Urinary bladder (tissue), 4 donors: ENCODE data around the gene GRAMD4. TPM values are rescaled to one million over a fixed set of nuclear protein-coding genes. Genes with fewer than 3 reads are reported as not detected.

ENCODE experiments used
- DNase-seq: peaks from one replicate; pipeline ENCODE4 v3.0.0-alpha.2; 2015; ENCODE audit errors: extremely low spot score
- H3K27ac ChIP-seq: one replicate; pipeline ENCODE4 v1.5.1; 2013; ENCODE audit warnings: low read depth, mild to moderate bottlenecking, moderate library complexity
- H3K36me3 ChIP-seq: one replicate; pipeline ENCODE4 v1.6.1; 2013; ENCODE audit warnings: mild to moderate bottlenecking, moderate library complexity; ENCODE audit not compliant: insufficient read depth
- H3K4me1 ChIP-seq: one replicate; pipeline ENCODE4 v1.6.1; 2013; ENCODE audit warnings: mild to moderate bottlenecking, moderate library complexity; ENCODE audit not compliant: insufficient read depth
- H3K4me3 ChIP-seq: one replicate; pipeline ENCODE4 v1.5.1; 2013; ENCODE audit warnings: low read depth, low read length
- WGBS: extraction: QIAGEN DNeasy Blood & Tissue Kit; methylation state at CpG from one replicate; pipeline ENCODE4 v1.1.7; 2013; 5-methylcytosine and 5-hydroxymethylcytosine counted together
- polyA plus RNA-seq: library from polyadenylated mRNA; stranded (reverse); fragments of 200-250 nt; gene quantifications from one replicate; pipeline ENCODE4 v1.2.3, GENCODE V29; 2013
- total RNA-seq: library from RNA; depleted of rRNA; stranded (reverse); fragments of >200 nt; gene quantifications from one replicate; pipeline ENCODE4 v1.2.3, GENCODE V29; 2014
- donor health status: healthy with polysubstance abuse.
- donor health status: healthy.

GRAMD4 gene
- total and polyA plus RNA-seq, 2 donors: 10.9 to 13.1 TPM

DNA sequence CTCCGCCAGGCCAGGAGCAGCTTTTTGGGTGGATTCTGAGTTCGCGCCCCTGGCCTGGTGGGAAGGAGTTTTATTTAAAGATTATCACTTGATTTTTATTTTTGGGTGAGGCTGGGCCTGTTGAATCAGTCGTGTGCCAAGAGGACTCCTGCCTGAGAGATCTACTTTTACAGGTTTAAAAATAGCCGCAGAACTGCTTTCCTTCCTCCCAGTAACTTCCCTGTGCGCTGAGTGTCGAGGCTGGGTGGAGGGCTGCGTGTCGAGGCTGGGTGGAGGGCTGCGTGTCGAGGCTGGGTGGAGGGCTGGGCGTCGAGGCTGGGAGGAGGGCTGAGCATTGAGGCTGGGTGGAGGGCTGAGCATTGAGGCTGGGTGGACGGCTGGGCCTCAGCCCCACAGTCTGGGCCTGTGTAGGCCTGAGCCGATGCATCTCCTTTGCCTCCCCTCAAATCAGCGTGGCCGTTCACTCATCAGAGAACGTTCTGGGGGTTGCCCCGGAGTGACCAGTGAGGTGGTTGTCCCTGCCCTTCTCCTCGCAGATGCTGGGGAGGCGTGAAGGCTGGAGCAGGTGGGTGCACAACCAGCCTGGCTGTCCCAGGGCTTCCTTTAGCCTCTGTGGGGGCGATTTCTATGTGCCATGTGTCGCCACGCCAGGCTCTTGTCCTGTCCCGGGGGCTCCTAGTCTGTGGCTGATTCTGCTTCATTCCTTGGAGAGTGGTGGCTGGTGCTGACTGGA lies 30.1 kb downstream of the GRAMD4 start:
- WGBS: 75% methylated on average over 25 of the region's 25 CpGs
- DNase-seq: no peak
- Histone ChIP-seq H3K36me3 (peaks cover 2% of the 10 kb centered on the region), H3K4me3 (no peak overlapping the region), H3K4me1 (no peaks in the 10 kb centered on the region), H3K27ac (no peak overlapping the region)

DNA sequence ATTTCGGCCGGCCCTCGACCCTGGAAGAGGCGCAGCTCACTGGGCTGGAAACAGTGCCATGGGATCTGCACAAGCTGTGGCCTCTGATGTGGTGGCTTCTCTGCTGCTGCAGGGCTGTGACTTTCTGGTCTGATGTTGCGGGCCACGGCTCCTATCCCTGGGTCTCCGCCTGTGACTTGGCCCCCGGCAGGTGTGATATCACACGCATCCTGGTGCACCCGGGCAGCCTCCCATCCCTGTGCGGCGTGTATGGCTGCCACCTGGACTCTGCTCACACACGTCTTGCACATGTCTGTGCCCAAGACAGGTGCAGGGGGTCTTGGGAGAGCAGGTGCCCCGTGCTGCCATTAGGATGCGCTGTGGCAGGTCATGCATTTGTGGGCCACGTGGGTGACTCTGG lies 31.1 kb downstream of the GRAMD4 start:
- Histone ChIP-seq H3K4me3 (no peak overlapping the region), H3K36me3 (no peaks in the 10 kb centered on the region), H3K27ac (no peak overlapping the region), H3K4me1 (no peaks in the 10 kb centered on the region)
- WGBS: 96% methylated on average over 16 of the region's 16 CpGs
- no peak for DNase-seq

DNA sequence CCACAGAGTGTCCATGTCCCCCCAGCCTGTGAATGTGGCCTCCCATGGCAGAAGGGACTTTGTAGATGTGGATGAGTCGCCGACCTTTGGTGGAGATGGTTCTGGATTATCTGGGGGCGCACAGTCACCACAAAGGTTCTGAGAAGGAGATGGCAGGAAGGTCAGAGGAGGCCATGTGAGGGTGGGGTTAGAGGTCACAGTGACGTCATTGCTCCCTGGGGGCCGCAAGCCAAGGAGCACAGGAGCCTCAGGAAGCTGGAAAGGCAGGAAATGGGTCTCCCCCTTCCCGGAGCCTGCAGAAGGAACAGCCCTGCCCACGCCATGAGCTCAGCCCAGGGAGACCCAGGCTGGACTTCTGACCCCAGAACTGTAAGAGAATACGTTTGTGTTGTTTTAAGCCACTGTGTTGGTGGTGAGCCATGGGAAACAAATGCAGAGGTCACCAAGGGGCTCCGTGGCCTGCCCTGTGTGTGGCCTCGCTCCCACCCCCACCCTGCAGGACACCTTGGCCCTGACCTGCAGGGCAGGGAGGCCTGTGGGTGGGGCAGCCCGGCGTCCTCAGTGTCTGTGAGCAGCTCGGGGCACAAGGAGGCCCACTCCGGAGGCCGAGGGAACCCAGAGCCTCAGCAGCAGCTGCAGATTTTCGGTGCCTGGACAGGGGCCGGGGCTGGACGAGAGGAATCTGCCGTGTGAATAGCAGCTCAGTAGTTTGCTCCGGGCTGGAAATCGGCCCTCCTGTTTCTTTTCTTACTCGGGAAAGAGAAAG lies 32.1 kb downstream of the GRAMD4 start:
- DNase-seq: no peak
- Histone ChIP-seq H3K4me3 (no peak overlapping the region), H3K4me1 (no peaks in the 10 kb centered on the region), H3K36me3 (no peaks in the 10 kb centered on the region), H3K27ac (no peak overlapping the region)
- 66% methylated on average over 22 of the region's 22 CpGs for WGBS

DNA sequence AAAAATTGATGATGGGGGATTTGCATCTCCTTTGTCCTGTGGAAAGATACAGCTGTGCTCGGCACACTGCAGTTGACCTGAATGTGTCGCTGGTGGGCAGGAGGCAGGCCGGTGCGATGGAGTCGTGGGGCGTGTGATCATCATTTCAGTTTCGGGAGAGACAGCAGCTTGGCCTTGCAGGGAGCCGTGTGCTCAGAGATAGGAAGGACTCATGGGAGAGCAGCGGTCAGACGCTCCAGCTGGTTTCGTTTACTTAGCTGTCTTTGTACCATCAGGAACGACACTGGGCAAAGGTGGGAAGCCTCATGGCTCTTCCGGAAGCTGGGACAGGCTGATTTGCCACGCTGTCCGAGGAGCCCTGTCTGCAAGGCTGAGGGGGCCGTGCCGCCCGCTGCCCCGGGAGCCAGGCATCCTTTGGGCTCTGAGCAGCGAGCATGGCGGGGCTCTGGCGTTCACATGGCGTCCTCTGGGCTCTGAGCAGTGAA lies 32.7 kb downstream of the GRAMD4 start:
- no peak overlapping the region for H3K27ac ChIP-seq
- H3K4me3 ChIP-seq: no peak overlapping the region
- WGBS: 64% methylated on average over 23 of the region's 23 CpGs
- H3K36me3 ChIP-seq: no peaks in the 10 kb centered on the region
- H3K4me1 ChIP-seq: no peaks in the 10 kb centered on the region
- no peak for DNase-seq

DNA sequence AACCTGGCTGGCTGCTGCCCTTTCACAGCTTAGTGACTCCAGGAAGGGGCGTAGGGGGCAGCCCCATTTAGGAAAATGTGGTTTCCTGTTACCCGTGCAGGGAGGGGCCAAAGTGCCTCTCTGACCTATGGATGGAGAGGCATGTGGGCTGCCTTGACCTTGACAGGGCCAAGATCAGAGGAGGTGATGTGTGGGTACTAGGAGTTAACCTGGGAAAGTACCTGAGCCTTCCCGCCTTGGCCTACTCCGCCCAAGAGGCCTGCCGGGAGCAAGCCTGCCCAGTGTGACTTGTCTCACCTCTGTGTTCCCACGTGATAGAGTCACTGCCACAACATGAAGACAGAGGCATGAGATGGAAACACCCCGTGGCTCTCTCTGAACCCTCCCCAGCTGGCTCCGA lies 33.4 kb downstream of the GRAMD4 start:
- Histone ChIP-seq H3K4me1 (no peaks in the 10 kb centered on the region), H3K36me3 (no peaks in the 10 kb centered on the region), H3K27ac (no peak overlapping the region), H3K4me3 (no peak overlapping the region)
- 84% methylated on average over 8 of the region's 8 CpGs for WGBS
- no peak for DNase-seq

DNA sequence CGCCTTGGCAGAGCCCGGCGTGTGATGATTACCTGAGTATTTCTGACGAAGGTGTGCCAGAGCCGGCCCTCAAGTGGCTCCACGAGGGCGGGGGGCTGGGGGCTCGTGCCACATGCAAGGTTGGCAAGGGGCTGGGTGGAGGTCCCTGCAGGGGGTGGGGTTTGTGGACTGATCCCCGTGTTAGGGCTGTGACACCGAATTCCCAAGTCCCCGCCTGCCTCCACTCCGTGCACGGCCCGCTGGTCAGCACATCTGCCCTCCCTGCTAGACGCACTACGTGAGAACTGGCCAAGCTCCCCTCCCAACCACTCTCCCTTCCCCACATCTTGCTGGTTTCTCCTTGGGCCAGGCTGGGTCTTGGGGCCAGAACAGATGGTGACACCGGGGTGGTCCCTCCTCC lies 34.2 kb downstream of the GRAMD4 start:
- H3K4me3 ChIP-seq: no peak overlapping the region
- WGBS: 90% methylated on average over 17 of the region's 17 CpGs
- DNase-seq: no peak

DNA sequence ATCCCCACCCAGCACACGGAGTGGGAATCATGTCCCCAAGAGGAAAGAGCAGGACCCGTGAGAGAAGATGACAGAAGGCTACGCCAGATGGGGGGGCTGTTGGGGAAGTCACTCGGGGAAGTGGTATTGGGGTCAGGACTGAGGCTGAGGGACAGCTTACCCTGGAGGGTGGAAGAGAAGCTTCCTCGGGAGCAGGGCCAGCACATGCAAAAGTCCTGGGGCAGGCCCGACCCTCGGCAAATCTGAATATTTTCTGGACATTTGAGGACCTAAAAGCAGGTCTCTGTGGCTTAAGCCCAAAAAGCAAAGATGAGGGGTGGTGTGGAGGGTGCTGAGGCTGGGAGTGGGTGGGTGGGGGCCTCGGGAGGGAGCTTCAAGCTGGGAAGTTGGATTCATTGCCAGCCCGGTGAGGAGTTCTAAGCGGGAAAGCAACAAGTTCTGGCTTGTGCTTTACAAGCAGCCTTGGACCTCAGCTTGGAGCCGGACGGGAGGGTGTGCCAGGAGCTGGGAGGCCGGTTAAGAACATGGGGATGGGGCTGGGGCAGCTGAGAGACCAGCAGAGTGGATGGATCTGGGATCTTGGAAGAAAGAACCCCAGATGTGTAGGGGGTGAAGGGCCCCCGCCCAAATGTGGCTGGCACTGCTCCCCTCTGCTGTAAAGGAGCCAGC lies 34.9 kb downstream of the GRAMD4 start:
- 88% methylated on average over 14 of the region's 14 CpGs for WGBS
- Histone ChIP-seq H3K36me3 (no peaks in the 10 kb centered on the region), H3K27ac (no peak overlapping the region), H3K4me1 (no peaks in the 10 kb centered on the region), H3K4me3 (no peak overlapping the region)
- no peak for DNase-seq

More for the DNA sequence above, 34.2 kb downstream of the GRAMD4 start:
- no peaks in the 10 kb centered on the region for H3K4me1 ChIP-seq
- no peaks in the 10 kb centered on the region for H3K36me3 ChIP-seq
- no peak overlapping the region for H3K27ac ChIP-seq

DNA sequence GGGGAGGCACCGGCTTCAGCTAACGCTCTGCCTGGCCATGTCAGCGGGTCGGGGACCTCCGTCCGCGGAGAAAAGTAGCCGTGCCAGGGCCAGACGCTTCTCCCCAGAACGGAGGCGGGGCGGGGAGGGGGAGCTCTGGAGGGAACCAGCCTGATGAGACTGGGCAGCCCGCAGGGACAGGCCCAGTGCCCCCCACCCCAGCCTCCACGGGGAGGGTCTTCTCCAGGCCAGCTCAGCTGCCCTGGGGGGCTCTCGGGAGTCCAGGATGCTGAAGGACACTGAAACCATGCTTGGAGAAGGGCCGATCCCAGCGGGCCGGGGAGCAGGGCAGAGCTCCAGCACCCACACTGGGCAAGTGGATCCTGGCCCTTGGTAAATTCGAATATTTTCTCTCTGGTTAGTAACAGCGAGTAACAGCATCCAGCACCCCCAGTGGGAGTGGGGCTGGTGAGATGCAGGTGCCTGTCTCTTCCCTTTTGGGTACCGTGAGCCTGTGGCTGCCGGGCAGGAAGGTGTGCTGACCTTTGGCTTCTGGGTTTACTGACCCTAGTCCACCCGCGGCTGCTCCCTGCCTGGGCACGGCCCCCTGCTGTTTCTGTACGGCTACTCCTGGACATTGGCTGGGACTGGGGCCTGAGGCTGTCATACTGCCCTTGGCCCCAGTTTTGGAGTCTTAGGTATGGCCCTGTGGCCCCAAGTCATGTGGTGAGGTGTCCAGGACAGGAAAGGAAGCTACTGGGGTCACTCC lies 35.8 kb downstream of the GRAMD4 start:
- no peak for DNase-seq
- H3K27ac ChIP-seq: no peak overlapping the region
- H3K4me3 ChIP-seq: no peak overlapping the region
- WGBS: 94% methylated on average over 26 of the region's 26 CpGs
- H3K4me1 ChIP-seq: no peaks in the 10 kb centered on the region
- no peaks in the 10 kb centered on the region for H3K36me3 ChIP-seq

DNA sequence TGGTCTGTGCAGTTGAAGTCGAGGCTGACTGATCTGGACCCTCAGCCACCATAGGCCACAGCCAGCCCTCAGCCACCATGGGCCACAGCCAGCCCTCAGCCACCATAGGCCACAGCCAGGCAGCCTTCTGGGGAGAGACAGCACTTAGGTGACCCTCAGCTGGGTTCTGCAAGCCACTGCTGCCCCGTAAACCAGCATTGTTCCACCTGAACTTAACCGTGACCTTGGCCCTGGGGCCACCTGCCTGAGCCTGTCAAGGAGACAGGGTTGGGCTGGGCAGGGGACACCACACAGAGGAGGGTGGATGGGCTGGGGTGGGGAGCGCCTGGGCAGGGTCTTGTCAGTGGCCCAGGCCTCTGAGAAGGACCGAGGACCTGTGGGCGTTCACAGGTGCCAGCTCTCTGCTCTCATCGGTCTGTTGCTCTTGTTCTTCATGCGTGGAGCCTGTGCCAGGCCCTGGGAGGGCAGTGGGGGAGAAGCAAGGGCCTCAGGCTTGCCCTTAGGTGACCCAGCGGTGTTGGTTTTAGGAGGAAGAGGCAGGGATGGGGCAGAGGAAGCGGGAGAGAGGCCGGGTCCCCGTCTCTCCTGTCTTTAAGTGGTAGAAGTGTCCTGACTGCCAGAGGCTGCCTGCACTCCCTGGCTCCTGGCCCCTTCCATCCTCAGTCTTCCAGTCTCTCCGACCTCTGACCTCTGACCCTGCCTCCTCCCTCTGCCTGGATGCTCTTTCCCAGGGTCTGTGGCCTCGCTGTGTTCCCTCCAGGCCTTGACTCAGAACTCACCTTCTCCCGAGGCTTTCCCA lies 36.9 kb downstream of the GRAMD4 start:
- H3K4me1 ChIP-seq: no peaks in the 10 kb centered on the region
- H3K4me3 ChIP-seq: no peak overlapping the region
- no peak overlapping the region for H3K27ac ChIP-seq
- WGBS: 96% methylated on average over 15 of the region's 15 CpGs
- H3K36me3 ChIP-seq: no peaks in the 10 kb centered on the region
- no peak for DNase-seq

DNA sequence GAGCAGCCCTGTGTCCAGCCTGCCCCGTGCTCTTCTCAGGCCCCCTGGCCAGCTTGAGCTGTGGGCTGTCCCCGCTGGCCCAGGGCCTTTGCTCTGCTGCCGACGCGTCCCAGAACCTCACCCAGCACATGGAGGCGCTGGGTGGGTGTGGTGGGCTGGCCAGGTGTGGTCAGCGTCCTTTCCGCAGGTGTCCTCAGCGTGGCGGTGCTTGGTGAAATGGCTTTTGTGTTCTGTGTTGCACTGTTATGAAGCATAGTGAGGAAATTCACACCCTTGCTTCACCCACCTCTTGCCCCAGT lies 37.4 kb downstream of the GRAMD4 start:
- no peak for DNase-seq
- 96% methylated on average over 10 of the region's 10 CpGs for WGBS
- no peak overlapping the region for H3K4me3 ChIP-seq

DNA sequence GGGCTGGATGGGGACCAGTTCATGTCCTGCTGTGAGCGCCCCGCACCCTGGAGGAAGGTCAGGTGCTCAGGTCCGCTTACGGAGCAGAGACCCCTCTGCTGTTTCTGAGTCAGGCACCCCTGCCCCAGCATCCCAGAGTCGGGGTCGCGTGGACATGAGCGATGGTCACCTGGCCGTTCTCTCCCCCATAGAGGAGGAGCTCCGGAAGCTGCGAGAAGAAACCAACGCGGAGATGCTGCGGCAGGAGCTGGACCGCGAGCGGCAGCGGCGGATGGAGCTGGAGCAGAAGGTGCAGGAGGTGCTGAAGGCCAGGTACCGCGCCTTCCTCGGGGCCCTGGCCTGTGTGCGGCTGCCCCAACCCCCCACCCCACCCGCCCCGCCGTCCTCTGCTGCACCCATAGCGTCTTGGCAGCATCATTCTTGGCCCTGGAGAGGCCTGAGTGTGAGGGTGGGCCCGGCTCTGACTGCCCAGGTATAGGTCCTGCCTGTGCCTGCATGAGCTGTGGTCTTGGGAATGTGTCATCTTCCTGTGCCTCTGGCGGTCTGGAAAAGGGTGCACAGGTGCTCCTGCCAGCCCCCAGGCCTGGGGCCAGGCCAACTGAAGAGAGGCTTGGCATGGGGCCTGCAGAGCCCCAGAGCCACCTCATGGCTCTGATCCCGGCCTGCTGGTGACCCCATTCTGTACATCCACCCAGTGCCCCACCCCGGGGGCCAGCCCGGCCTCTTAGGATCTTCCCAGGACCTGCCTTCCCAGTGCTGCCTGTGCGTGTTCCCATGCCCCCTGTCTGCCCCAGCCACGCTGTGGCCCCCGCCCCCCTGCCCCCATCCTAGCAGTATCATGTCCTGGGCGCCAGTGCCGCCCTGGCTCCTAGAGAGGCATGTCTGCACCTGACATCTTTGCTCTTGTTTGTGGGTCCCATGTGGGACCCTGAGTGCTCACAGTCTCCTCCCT lies 38.1 kb downstream of the GRAMD4 start:
- H3K4me1 ChIP-seq: no peaks in the 10 kb centered on the region
- no peak for DNase-seq
- 95% methylated on average over 37 of the region's 37 CpGs for WGBS

More for the DNA sequence above, 37.4 kb downstream of the GRAMD4 start:
- H3K36me3 ChIP-seq: no peaks in the 10 kb centered on the region
- H3K4me1 ChIP-seq: no peaks in the 10 kb centered on the region
- H3K27ac ChIP-seq: no peak overlapping the region

More for the DNA sequence above, 38.1 kb downstream of the GRAMD4 start:
- Histone ChIP-seq H3K27ac (no peak overlapping the region), H3K36me3 (no peaks in the 10 kb centered on the region), H3K4me3 (no peak overlapping the region)
